ENCODE measurements around the gene BIRC2.

GRCh38 chr11:102423936-102424335 is 76.9 kb downstream of the BIRC2 start:
- TF ChIP-seq CEBPZ (IDR thresholded peaks at IDR 0.05; ENCODE audit: borderline replicate concordance, low read depth, low read length) (no peak), ZNF764 (CRISPR knock-in tag; IDR thresholded peaks at IDR 0.05; ENCODE audit: low read depth) (no peak), ZFP1 (CRISPR knock-in tag; IDR thresholded peaks at IDR 0.05) (no peak), HOMEZ (CRISPR knock-in tag; IDR thresholded peaks at IDR 0.05) (no peak), MXI1 (IDR thresholded peaks at IDR 0.05; ENCODE audit: low read depth, low read length) (no peak), CTBP1 (IDR thresholded peaks at IDR 0.05; ENCODE audit: borderline replicate concordance) (no peak), SMAD1 (IDR thresholded peaks at IDR 0.05; ENCODE audit: low read depth, low read length, partially characterized antibody) (no peak), JUNB (CRISPR knock-in tag; conservative IDR thresholded peaks at IDR 0.05) (no peak), KLF1 (tag; IDR thresholded peaks at IDR 0.05) (no peak), ZNF175 (CRISPR knock-in tag; IDR thresholded peaks at IDR 0.05; ENCODE audit: low read depth) (no peak), TEAD4 (IDR thresholded peaks at IDR 0.05; ENCODE audit: low read length) (no peak), TEAD4 (CRISPR knock-in tag; IDR thresholded peaks at IDR 0.05; ENCODE audit: borderline replicate concordance) (no peak), ZNF639 (CRISPR knock-in tag; conservative IDR thresholded peaks at IDR 0.05 in 1 of 2, IDR thresholded peaks at IDR 0.05 in 1 of 2) (no peak)

All from K562 (cell line).